ENCODE data around the gene TYSND1.
"Not testable (repeated sequence)": the region's sequence is repeated elsewhere in the genome, so short reads cannot be mapped to it uniquely, and the experiment has no call there.

Gene TYSND1

GRCh38 chr10:70112071-70112470, 34.4 kb downstream of the TYSND1 start:
- Histone ChIP-seq H3K27me3 (ENCODE audit: control insufficient read depth, insufficient read depth, low read length) (no peaks in the 10 kb centered on the region), H3K27ac (ENCODE audit: low read depth, low read length) (no peak overlapping the region), H3K4me1 (ENCODE audit: control insufficient read depth, insufficient read depth, low read length) (no peaks in the 10 kb centered on the region), H3K36me3 (ENCODE audit: control insufficient read depth, insufficient read depth, low read length) (peaks cover 19% of the 10 kb centered on the region), H3K4me3 (ENCODE audit: low read length) (no peak overlapping the region), H3K9ac (ENCODE audit: low read length) (no peak overlapping the region)

GRCh38 chr10:70111496-70111895, 35.0 kb downstream of the TYSND1 start:
- Histone ChIP-seq H3K27me3 (ENCODE audit: control insufficient read depth, insufficient read depth, low read length) (no peaks in the 10 kb centered on the region), H3K4me3 (ENCODE audit: low read length) (no peak overlapping the region), H3K36me3 (ENCODE audit: control insufficient read depth, insufficient read depth, low read length) (peaks cover 19% of the 10 kb centered on the region), H3K27ac (ENCODE audit: low read depth, low read length) (no peak overlapping the region), H3K9ac (ENCODE audit: low read length) (no peak overlapping the region), H3K4me1 (ENCODE audit: control insufficient read depth, insufficient read depth, low read length) (no peaks in the 10 kb centered on the region)

- Histone ChIP-seq H3K27ac (ENCODE audit: low read depth, low read length) (no peak overlapping the region), H3K27me3 (ENCODE audit: control insufficient read depth, insufficient read depth, low read length) (no peaks in the 10 kb centered on the region), H3K9ac (ENCODE audit: low read length) (no peak overlapping the region), H3K36me3 (ENCODE audit: control insufficient read depth, insufficient read depth, low read length) (peaks cover 11% of the 10 kb centered on the region), H3K4me1 (ENCODE audit: control insufficient read depth, insufficient read depth, low read length) (no peaks in the 10 kb centered on the region), H3K4me3 (ENCODE audit: low read length) (no peak overlapping the region)
Measured at GRCh38 chr10:70109064-70109729, 37.3 kb downstream of the TYSND1 start.

DNA sequence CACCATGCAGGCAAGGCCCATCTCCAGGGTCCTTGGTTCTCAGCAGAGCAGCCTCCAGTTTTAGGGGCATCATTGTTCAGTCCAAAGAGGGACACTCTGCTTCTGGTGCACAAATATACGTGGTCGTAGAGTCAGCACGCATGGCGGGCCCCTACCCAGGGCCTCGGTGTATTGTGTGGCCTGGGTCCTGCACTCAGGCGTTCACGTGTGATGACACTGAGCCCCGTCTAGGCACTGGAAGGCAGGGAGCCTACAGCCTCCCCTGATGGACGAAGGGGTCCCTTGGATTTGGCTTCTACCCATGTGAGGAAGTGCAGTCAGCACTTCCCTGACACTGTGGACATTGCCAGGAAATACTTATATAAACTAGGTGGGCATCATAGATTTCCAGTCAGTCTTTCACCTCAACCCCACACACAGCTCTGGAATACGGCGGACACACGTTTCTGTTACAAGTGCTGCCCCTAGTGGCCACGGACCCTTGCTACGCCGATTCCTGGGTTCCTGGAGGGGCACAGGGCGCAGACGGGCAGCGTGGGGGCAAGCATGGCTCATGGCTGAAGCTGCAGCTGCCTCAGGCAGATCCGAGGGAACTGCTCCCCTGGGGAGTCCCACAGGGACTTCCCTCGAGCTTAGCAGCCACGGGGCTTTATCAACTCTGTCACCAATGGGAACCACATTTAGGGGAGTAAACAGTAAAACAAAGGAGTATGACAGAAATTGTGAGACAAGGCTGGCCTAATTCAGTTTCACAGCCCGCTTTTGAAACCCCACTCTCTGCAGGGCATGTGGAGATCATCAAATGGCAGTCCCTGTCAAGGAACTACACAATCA, 39.3 kb downstream of the TYSND1 start:
- Histone ChIP-seq H3K4me3 (ENCODE audit: low read length) (no peak overlapping the region), H3K36me3 (ENCODE audit: control insufficient read depth, insufficient read depth, low read length) (peaks cover under 1% of the 10 kb centered on the region), H3K27ac (ENCODE audit: low read depth, low read length) (no peak overlapping the region), H3K9ac (ENCODE audit: low read length) (no peak overlapping the region), H3K4me1 (ENCODE audit: control insufficient read depth, insufficient read depth, low read length) (no peaks in the 10 kb centered on the region), H3K27me3 (ENCODE audit: control insufficient read depth, insufficient read depth, low read length) (no peaks in the 10 kb centered on the region)

- Histone ChIP-seq H3K27ac (ENCODE audit: low read depth, low read length) (no peak overlapping the region), H3K9ac (ENCODE audit: low read length) (no peak overlapping the region), H3K4me1 (ENCODE audit: control insufficient read depth, insufficient read depth, low read length) (no peaks in the 10 kb centered on the region), H3K36me3 (ENCODE audit: control insufficient read depth, insufficient read depth, low read length) (peaks cover 13% of the 10 kb centered on the region), H3K27me3 (ENCODE audit: control insufficient read depth, insufficient read depth, low read length) (no peaks in the 10 kb centered on the region), H3K4me3 (ENCODE audit: low read length) (no peak overlapping the region)
Measured at GRCh38 chr10:70101668-70102067, 44.8 kb downstream of the TYSND1 start.

DNA sequence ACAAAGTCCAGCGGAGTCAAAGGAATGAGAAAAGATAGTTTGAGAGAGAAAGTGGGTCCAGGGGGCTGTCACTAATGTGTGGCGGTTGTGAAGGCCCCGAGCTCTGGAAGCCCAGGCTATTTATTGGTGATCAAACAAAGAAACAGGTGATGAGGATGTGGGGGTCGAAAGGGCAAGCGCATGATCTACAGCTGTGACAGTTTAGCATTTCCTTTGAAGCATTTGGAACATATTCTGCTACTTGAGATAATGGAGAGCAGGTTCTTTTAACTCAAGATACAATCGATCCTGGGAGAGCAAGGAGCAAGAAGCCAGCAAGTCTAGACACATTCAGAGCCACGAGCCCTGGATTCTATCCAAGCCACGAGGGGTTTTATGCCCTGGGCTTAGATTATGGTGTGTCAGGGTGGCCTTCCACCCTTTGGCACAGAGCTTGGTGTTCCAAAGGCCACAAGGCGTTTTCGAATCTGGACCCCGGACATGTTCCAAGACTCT, 45.4 kb downstream of the TYSND1 start:
- peaks cover 13% of the 10 kb centered on the region for H3K36me3 ChIP-seq (ENCODE audit: control insufficient read depth, insufficient read depth, low read length)
- not testable (repeated sequence) for H3K4me1 ChIP-seq (ENCODE audit: control insufficient read depth, insufficient read depth, low read length); H3K4me3 ChIP-seq (ENCODE audit: low read length); H3K9ac ChIP-seq (ENCODE audit: low read length); H3K27me3 ChIP-seq (ENCODE audit: control insufficient read depth, insufficient read depth, low read length); H3K27ac ChIP-seq (ENCODE audit: low read depth, low read length)

- H3K4me1 ChIP-seq (ENCODE audit: control insufficient read depth, insufficient read depth, low read length): no peaks in the 10 kb centered on the region
- no peaks in the 10 kb centered on the region for H3K27me3 ChIP-seq (ENCODE audit: control insufficient read depth, insufficient read depth, low read length)
- peaks cover 15% of the 10 kb centered on the region for H3K36me3 ChIP-seq (ENCODE audit: control insufficient read depth, insufficient read depth, low read length)
- H3K27ac ChIP-seq (ENCODE audit: low read depth, low read length): no peak overlapping the region
- H3K4me3 ChIP-seq (ENCODE audit: low read length): no peak overlapping the region
- H3K9ac ChIP-seq (ENCODE audit: low read length): no peak overlapping the region
Measured at GRCh38 chr10:70098271-70098670, 48.2 kb downstream of the TYSND1 start.

GRCh38 chr10:70097459-70097858, 49.0 kb downstream of the TYSND1 start:
- Histone ChIP-seq H3K4me1 (ENCODE audit: control insufficient read depth, insufficient read depth, low read length) (no peaks in the 10 kb centered on the region), H3K9ac (ENCODE audit: low read length) (no peak overlapping the region), H3K27ac (ENCODE audit: low read depth, low read length) (no peak overlapping the region), H3K36me3 (ENCODE audit: control insufficient read depth, insufficient read depth, low read length) (peaks cover 20% of the 10 kb centered on the region), H3K27me3 (ENCODE audit: control insufficient read depth, insufficient read depth, low read length) (no peaks in the 10 kb centered on the region), H3K4me3 (ENCODE audit: low read length) (no peak overlapping the region)

DNA sequence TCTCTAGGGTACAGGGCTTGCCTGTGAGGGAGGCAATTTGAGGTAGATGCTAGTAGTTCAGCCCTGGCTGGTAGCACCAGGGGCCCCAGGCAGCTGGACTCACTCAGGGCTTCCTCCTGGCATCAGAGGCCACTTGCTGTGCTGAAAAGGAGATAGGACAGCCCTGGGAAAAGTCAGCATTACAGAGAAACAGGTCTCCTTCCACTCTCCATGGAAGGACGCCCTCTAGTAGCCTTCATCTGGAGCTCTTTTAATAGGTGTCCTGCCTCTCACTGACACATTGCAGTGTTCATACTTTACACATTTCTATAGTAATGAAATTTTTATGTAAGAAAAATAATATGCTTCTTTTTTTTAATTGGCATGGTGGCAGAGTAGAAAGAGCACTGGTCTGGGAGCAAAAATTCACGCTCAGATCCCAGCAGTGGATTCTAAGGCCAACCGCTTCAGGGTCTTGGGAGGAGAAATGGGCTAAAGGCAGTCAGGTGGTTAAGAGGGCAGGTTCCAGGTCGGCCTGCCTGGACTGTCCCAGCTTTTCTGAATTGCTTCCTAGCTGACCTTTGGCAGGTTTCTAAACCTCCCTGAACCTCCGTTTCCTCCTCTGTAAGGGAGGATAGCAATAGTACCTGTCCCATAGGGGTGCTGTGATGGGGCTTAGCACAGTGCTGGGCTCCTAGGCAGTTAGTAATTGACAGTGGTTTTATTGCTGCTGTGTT, 49.6 kb downstream of the TYSND1 start:
- Histone ChIP-seq H3K27ac (ENCODE audit: low read depth, low read length) (no peak overlapping the region), H3K36me3 (ENCODE audit: control insufficient read depth, insufficient read depth, low read length) (peaks cover 17% of the 10 kb centered on the region), H3K27me3 (ENCODE audit: control insufficient read depth, insufficient read depth, low read length) (no peaks in the 10 kb centered on the region), H3K9ac (ENCODE audit: low read length) (no peak overlapping the region), H3K4me3 (ENCODE audit: low read length) (no peak overlapping the region), H3K4me1 (ENCODE audit: control insufficient read depth, insufficient read depth, low read length) (no peaks in the 10 kb centered on the region)

DNA sequence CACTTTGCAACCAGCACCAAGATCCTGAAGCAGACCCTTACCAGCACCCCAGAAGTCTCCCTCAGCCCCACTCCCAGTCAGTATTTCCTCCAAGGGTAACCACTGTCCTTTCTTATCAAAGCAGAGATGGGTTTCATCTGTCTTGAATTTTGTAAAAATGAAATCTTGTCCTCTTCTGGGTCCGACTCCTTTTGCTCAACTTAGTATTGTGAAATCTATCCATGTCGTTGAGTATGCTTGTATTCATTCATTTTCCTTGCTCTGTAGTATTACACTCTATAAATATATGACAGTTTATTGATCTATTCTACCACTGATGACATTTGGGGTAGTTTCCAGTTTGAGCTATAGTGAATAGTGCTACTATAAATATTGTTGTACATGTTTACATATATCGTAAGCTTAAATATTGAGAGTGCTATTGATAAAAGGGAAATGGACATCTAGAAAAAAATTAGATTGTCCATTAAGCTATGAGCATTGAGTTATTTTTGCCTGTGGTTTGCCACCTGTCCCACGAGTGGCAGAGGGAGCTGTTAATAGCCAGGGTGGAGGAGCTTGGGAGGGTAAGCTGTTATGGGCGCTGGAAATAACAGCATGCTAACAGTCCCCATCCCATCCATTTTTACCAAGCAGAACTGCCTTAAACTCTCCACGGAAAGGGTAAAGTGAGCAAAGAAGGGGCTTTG, 50.3 kb downstream of the TYSND1 start:
- Histone ChIP-seq H3K36me3 (ENCODE audit: control insufficient read depth, insufficient read depth, low read length) (peaks cover 16% of the 10 kb centered on the region), H3K4me1 (ENCODE audit: control insufficient read depth, insufficient read depth, low read length) (no peaks in the 10 kb centered on the region), H3K9ac (ENCODE audit: low read length) (no peak overlapping the region), H3K27ac (ENCODE audit: low read depth, low read length) (no peak overlapping the region), H3K4me3 (ENCODE audit: low read length) (no peak overlapping the region), H3K27me3 (ENCODE audit: control insufficient read depth, insufficient read depth, low read length) (no peaks in the 10 kb centered on the region)

DNA sequence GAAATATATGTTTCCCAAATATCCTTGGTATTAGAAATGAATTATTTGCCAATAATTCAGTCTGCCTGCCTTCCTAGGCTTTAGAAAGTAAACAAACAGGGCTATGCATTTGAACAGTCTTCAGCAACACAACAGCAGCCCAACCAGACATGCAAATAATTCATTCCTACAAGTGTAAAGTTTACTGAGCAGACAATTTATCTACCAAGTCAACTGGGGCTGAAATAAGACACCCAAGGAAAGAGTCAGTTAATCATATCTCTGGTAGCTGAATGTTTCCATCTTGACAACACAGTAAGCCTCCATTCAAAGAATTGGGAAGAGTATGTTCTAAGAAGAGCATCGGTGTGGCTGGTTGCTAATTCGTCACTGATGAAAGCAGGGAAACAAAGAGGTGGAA, 52.2 kb downstream of the TYSND1 start:
- Histone ChIP-seq H3K27me3 (ENCODE audit: control insufficient read depth, insufficient read depth, low read length) (no peaks in the 10 kb centered on the region), H3K36me3 (ENCODE audit: control insufficient read depth, insufficient read depth, low read length) (peaks cover 11% of the 10 kb centered on the region)

More for the DNA sequence above, 52.2 kb downstream of the TYSND1 start:
- Histone ChIP-seq H3K9ac (ENCODE audit: low read length) (no peak overlapping the region), H3K27ac (ENCODE audit: low read depth, low read length) (no peak overlapping the region), H3K4me3 (ENCODE audit: low read length) (no peak overlapping the region), H3K4me1 (ENCODE audit: control insufficient read depth, insufficient read depth, low read length) (no peaks in the 10 kb centered on the region)

Data from rectal smooth muscle tissue (tissue), 1 donor.